Purkinje cell (primary cell): Measurements from ENCODE around the gene XCR1. TPM values are rescaled to one million over a fixed set of nuclear protein-coding genes. Genes with fewer than 3 reads are reported as not detected.

Source experiments
- polyA plus RNA-seq: library from polyadenylated mRNA; unstranded; fragments of >200 nt; fragmentation: Nextera tagmentation; gene quantifications from 2 replicates; pipeline ENCODE4 v1.2.1, GENCODE V29; 2014

Gene XCR1, protein sequence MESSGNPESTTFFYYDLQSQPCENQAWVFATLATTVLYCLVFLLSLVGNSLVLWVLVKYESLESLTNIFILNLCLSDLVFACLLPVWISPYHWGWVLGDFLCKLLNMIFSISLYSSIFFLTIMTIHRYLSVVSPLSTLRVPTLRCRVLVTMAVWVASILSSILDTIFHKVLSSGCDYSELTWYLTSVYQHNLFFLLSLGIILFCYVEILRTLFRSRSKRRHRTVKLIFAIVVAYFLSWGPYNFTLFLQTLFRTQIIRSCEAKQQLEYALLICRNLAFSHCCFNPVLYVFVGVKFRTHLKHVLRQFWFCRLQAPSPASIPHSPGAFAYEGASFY
- not detected in 2 replicates for polyA plus RNA-seq

DNA sequence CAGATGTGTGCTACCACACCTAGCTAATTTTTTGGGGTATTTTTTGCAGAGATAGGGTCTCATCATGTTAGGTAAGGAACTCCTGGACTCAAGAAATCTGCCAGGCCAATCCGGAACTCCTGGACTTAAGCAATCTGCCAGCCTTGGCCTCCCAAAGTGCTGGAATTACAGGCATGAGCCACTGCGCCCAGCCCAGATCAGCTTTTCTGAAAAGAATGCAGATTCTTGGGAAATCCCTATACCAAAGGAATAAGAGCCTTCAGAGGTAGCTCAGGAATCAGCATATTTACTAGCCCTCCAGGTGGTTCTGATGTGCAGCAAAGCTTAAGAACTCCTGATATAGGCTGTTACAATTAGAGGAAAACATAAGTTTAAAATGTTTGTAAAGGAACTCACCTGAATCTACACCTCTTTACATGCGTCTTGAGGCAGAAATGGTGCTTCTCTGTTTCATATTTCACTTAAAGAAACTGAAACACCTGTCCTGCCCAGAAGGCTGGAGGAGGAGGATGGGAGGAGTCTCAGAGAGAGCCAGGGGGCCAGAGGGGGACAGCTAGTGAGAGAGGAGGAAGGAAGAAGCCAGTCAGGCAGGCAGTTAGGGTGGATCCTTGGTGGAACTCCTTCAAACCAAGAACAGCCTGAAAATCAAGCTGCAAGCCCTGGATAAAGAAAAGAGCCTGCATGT, at the start of gene XCR1:
Gene XCR1, minus strand, starts transcription at position 463 of the 685 bp plus-strand sequence. CDS start 5,536 bp downstream, outside the sequence.

DNA sequence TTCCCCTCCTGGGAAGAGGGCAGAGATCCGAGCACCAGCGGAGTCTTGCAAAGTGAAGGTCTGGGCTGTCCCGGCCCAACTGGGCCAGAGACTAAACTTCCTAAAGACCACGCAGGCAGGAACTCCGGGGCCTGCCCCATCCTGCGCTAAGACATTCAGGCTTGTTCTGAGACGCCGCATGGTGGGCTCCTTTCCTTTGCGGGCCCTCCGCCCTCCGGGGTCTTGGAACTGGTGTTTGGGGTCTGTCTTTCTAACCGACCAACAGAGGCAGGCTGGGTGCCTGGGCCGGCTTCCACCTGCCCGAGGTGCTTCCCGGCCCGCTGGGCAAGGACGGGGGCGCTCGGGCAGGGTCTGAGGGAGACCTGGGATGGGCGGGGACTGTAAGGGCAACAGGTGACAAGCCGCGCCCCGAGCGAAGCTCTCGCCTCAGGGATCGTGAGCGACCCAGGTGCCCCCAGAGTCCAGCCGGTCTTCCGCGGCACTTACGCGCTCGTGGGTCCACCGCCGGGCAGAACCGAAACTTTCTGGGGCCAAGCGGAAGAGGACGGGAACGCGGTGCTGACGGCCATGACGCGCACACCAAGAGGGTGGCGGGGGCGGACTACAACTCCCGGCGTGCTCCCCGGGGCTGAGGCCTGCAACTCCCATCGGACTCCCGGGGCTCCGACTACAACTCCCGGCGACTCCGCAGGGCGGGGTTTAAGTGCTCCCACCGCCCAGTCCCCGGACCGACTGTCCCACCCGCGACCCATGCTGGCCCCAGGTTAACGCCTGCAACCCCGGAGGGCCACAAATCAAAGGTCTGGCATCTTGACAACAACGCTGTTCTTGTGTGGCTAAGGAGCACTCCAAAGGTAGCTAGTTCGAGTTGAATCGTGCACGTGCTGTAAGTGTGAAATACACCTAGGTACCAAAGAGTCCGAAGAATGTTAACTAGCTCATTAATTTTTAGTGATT, 31.8 kb downstream of the XCR1 start, which contains the start of gene FYCO1:
Gene FYCO1, minus strand, starts transcription at position 589 of the 957 bp plus-strand sequence. CDS start 10,914 bp downstream, outside the sequence.

Other genes starting within 250 kb of the XCR1 start
- gene SLC6A20, start 230.9 kb downstream of the XCR1 start, polyA plus RNA-seq = not detected in 2 replicates
- gene LZTFL1, start 185.4 kb downstream of the XCR1 start, polyA plus RNA-seq = 15.8 and 23.6 TPM in 2 replicates
- gene CCR9, start 140.9 kb downstream of the XCR1 start, polyA plus RNA-seq = not detected in 2 replicates
- gene CXCR6, start 84.0 kb downstream of the XCR1 start, polyA plus RNA-seq = not detected in 2 replicates
- 0.22 and 0.31 TPM in 2 replicates for gene FYCO1, start 31.7 kb downstream of the XCR1 start, polyA plus RNA-seq
- gene CCR1, start 180.8 kb upstream of the XCR1 start, polyA plus RNA-seq = not detected in 2 replicates
- not detected in 2 replicates for gene CCR3, start 215.0 kb upstream of the XCR1 start, polyA plus RNA-seq